HG03432 (cell line): ENCODE data around the gene KRTAP6-1.

Experiments
- ATAC-seq: cut with Tn5 transposase; IDR thresholded peaks from one replicate; pipeline ENCODE4 v1.9.1; 2021; ENCODE audit warnings: mild to moderate bottlenecking, moderate library complexity; ENCODE audit not compliant: unreplicated experiment

The KRTAP6-1 gene

GRCh38 chr21:30613836-30614235 is at the start of gene KRTAP6-1:
Gene KRTAP6-1 (minus strand): TSS chr21:30613930. CDS start chr21:30613904, 26 bp downstream.
- no peak for ATAC-seq

DNA sequence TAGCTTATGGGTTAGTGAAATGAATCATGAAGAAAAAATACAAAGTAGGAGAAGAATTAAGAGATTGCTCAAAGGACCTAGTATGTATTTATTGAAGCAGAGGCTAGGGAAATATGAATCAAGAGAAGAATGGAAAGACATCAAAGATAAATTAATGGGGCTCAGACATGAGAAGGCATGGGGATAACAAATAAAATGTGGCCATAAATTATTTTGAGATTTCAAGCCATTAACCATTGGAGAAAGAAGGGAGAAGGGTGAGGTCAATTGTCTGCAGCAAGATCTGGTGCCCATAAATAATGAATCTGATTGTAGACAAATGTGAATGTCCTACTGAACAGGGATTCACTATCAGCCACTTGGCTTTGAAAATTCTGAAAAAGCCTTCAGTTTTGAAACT is 39.2 kb upstream of the KRTAP6-1 start:
- ATAC-seq: no peak

DNA sequence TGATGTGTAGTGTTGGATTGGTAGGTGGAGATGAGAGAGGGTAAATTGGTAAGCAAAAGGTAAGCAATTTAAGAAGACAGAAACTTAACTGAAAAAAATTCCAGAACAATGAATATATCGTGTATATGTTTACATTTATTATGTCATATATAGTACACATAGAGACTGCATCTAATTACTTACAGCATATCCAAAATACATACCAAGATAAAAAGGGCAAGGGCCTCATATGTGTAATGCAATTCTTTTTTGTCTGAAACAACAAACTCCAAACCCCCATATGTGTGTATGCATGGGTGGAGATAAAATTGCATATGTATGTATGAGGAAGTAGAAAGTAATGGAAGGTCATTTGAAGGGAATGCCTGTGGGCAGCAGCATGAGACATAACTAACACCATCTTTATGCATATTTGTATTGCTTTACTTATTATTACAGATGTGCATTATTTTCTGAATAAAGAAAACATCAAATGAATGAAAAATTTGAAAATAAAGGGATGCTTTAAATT is 33.2 kb upstream of the KRTAP6-1 start:
- no peak for ATAC-seq

DNA sequence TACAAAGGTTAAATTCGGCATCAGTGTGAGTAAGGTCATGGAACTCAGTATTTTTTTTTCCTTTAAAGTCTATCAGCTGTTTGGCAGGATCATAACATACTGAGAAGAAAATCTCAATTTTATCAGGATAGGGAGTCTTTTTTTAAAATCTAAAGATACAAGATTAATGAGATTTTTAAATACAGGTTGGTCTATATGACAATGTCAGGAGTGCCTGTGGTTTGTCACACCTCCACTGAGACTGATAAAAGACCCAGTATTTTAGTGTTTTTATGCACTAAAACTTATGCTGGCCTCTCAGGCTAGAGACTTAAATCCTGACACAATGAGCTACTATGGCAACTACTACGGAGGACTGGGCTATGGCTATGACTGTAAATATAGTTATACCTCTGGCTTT is 28.8 kb upstream of the KRTAP6-1 start, which contains the start of gene KRTAP20-3:
Gene KRTAP20-3, plus strand, starts transcription at position 301 of the 400 bp plus-strand sequence.
- ATAC-seq: no peak

- no peak for ATAC-seq
These were observed 25.0 kb upstream of the KRTAP6-1 start for GRCh38 chr21:30638686-30639085.

DNA sequence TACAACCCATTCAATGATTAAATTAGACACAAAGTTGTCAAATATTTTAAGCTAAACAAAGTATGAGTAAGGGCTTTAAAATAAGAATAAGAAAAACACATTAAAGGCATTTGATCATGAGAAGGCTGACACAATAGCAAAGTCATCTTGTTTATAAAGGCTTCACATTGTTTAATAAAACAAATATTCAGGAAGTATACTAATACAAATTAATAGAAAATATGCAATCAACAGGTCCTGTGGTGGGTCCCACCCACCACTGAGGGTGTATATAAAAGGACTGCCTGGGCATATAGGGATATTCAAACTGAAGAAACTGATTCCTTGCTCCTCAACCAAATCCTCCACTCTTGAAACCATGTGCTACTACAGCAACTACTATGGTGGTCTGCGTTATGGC is 21.2 kb upstream of the KRTAP6-1 start, which contains the start of gene KRTAP20-2:
Gene KRTAP20-2, plus strand, starts transcription at position 301 of the 400 bp plus-strand sequence. Its CDS starts 58 bp downstream, at position 359.
- no peak for ATAC-seq

- ATAC-seq: no peak
These were observed 15.5 kb upstream of the KRTAP6-1 start for GRCh38 chr21:30629200-30629599.

DNA sequence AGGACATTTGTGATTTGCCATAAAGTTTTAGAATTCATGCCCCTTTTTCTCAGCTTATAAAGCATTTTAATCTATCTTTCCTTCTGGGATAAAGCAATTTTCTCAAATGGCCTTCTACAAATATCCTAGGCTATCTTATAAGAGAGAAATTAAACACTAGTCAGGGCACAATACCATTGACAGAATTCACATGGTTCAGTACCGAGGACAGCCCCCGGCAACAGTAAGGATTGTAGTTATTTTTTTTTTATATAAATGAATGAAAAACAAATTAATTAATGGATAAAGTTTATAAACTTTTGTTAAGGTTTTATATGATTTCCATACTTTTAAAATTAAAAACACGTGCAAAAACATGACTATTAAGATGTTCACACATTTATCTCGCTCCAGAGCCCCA is 14.4 kb upstream of the KRTAP6-1 start:
- no peak for ATAC-seq

DNA sequence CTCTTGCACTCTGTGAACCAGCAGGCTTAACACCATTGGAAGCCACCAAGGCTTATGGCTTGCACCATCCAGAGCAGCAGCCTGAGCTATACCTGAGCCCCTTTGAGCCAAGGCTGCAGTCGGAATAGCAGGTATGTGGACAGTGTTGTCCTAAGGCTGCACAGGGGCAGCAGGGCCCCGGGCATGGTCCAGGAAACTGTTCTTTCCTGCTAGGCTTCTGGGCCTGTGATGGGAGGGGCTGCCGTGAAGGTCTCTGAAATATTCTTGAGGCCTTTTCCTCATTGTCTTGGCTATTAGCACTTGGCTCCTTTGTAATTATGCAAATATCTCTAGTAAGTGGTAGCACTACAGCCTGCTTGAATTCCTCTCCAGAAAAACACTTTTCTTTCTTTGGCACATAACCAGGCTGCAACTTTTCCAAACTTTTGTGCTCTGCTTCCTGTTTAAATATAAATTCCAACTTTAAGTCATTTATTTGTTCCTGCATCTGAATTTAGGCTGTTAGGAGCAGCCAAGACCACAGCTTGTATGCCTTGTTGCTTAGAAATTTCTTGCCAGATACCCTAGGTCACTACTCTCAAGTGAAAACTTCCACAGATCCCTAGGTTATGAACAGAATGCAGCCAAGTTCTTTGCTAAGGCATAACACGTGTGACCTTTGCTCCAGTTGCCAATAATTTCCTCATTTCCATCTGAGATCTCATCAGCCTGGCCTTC is 11.9 kb upstream of the KRTAP6-1 start:
- ATAC-seq: no peak

GRCh38 chr21:30623362-30623761 is 9.6 kb upstream of the KRTAP6-1 start:
- no peak for ATAC-seq

GRCh38 chr21:30620522-30620921 is 6.8 kb upstream of the KRTAP6-1 start, which contains the start of gene KRTAP20-4:
Gene KRTAP20-4 (plus strand): TSS chr21:30620627.
- ATAC-seq: no peak

- ATAC-seq: no peak
These were observed 6.3 kb upstream of the KRTAP6-1 start for GRCh38 chr21:30620080-30620479.

- no peak for ATAC-seq
These were observed 2.4 kb upstream of the KRTAP6-1 start, which contains the start of gene KRTAP20-1 for GRCh38 chr21:30616125-30616524. Gene KRTAP20-1 (plus strand): TSS chr21:30616425. CDS start chr21:30616455, 30 bp downstream.

DNA sequence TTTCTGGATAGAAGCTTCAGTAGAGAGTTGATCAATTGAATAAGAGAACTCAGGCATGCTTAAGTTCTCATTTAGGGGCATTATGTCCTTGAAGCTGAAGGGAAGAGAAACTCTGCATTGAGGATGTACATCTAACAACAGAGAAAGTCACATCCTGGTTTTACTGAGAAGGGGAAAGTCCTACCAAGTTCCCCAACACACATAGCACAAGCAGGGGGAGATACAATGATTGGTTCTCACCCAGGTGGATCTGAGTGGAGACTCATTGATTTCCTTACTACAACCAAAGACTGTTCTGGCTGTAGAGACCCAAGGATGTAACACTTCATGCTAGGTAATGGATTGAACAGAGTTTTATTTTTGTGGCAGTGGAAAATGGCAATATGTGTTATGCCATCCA is 1.5 kb upstream of the KRTAP6-1 start:
- no peak for ATAC-seq

- no peak for ATAC-seq
These were observed 1.6 kb downstream of the KRTAP6-1 start for GRCh38 chr21:30612132-30612531.

DNA sequence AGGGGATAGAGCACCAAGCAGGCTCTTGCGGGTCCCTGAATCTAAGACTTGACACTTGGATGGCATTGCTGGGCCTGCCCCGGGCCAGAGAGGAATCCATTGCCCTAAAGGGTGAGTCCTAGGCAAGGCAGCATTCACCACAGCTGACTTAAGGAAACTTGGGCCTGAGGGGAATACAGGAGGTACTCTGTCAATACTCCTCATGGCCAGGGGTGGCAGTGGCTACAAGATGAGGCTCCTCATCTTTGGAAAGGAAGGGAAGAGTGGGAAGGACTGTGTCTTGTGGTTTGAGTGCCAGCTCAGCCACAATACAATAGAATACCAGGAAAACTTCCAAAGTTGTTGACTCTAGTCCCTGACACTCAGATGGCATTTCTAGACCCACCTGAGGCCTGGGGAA is 7.8 kb downstream of the KRTAP6-1 start:
- ATAC-seq: no peak

DNA sequence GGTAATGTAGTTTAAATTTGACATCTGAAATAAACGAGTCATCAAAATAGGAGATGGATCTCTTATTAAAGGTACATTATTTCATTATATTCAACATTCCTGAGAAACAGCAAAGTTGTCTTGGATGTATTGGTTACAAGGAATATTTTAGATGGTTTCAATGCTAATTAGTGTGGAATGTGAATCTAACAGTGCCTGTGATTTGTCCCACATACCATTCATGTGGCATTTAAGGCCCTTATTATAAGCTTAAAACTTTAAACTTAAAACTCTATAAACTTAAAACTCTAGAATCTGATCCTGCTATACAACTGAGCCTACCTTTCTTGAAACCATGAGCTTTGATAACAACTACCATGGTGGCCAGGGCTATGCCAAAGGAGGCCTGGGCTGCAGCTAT is 12.9 kb downstream of the KRTAP6-1 start, which contains the start of gene KRTAP22-1:
Gene KRTAP22-1, plus strand, starts transcription at position 301 of the 400 bp plus-strand sequence.
- ATAC-seq: no peak

GRCh38 chr21:30598802-30599201 is 14.9 kb downstream of the KRTAP6-1 start, which contains the start of gene KRTAP6-2:
Gene KRTAP6-2 (minus strand): TSS chr21:30598902. CDS start chr21:30598874, 28 bp downstream.
- ATAC-seq: no peak

- ATAC-seq: no peak
These were observed 21.6 kb downstream of the KRTAP6-1 start, which contains the start of gene KRTAP6-3 for GRCh38 chr21:30592140-30592539. Gene KRTAP6-3 (plus strand): TSS chr21:30592440. CDS start chr21:30592446, 6 bp downstream.

GRCh38 chr21:30590297-30590696 is 23.4 kb downstream of the KRTAP6-1 start, which contains the start of gene KRTAP22-2:
Gene KRTAP22-2 (minus strand): TSS chr21:30590397.
- ATAC-seq: no peak

GRCh38 chr21:30582870-30583269 is 30.9 kb downstream of the KRTAP6-1 start:
- no peak for ATAC-seq

DNA sequence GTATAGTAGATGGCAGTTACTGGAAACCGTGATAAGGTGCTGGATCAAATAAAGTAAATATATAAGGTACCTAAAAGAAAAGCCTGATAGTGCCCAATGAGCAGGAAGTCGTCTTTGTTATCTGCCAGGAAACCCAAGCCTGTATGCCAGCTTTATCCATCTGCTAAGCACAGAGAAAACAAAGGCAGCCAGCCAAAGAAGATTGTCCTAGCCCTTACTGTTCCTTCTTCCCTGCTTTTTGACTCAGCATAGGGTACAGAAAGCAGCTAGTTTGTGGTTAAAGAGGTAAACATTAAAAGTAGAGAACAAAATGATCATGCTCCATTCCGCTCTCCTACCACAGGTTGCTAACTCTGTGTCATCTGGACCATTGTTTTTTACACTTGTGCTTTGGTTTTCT is 33.6 kb downstream of the KRTAP6-1 start:
- ATAC-seq: no peak
